ENCODE data around the gene MBD5.

The MBD5 gene

DNA sequence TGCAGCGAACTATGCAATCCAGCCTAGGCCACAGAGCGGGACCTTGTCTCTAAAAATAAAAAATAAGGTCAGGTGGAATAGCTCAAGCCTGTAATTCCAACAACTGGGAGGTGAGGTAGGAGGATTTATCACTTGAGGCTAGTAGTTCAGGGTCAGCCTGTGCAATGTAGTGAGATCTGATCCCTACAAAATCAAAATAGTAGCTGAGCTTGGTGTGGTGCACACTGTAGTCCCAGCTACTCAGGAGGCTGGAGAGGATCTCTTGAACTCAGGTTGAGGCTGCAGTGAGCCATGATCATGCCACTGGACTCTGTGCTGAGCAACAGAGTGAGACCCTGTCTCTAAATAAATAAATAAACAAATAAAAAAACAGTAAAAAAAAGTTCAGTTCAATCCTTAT is 5.7 kb downstream of the MBD5 start:
- no peak for DNase-seq

DNA sequence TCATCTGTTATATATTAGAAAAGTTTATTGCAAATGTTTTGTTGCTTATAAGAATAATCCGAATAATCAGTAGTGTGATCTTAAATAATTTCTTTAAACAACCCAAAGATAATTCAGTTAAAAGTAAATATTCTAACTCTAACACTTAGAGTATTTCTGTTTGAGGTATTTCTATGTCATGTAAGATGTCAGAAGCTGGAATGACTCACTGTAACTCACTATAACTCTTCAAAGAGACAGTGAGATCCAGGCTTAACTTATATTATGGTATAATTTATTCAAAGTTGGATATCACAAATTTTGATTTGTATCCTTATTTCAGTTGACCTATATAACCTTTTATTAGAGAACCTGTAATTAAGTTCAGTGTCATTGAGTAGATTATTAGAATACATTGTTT is 6.9 kb downstream of the MBD5 start:
- no peak for DNase-seq

- no peak for DNase-seq
Measured at GRCh38 chr2:148028781-148029180, 7.9 kb downstream of the MBD5 start.

DNA sequence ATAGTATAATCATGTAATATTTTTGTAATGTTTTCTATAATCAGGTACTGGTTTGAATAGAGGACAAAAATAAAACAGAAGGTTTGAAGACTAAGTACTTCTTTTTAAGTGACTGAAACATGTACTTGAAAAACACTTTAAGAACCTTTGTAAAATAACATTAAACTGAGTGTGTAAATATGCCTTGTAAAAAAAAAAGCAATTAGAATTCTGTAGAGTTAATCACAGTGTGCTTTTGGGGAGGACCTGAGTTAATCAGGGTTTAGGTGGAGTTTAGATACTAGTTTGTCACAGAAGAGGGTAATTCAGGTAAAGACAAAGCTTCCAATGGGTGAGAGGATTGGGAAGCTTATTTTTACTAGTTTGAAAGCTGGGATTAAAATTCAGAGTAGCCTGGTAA is 10.3 kb downstream of the MBD5 start:
- DNase-seq, result no peak

DNA sequence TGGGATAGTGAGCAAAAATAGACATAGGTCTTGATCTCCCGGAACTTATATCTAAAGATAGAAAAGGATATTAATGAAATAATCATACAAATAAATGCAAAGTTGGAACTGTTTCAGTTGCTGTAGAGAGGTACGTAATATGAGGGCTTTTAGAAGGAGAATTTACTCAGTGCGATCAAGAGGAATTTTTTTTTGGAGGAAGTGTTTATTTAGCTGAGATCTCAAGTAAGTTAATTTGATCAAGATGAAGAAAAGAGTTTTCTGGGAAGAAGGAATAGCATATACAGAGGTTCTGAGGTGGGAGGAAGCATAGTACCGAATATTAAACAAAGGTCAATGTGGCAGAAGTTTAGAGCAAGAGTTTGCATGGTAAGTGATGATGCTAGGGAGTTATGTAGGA is 11.3 kb downstream of the MBD5 start:
- DNase-seq, result no peak

GRCh38 chr2:148039783-148040182 is 18.9 kb downstream of the MBD5 start:
- DNase-seq, result no peak

- DNase-seq, result no peak
Measured at GRCh38 chr2:148042219-148042618, 21.3 kb downstream of the MBD5 start.

GRCh38 chr2:148044322-148044721 is 23.4 kb downstream of the MBD5 start:
- DNase-seq, result no peak

DNA sequence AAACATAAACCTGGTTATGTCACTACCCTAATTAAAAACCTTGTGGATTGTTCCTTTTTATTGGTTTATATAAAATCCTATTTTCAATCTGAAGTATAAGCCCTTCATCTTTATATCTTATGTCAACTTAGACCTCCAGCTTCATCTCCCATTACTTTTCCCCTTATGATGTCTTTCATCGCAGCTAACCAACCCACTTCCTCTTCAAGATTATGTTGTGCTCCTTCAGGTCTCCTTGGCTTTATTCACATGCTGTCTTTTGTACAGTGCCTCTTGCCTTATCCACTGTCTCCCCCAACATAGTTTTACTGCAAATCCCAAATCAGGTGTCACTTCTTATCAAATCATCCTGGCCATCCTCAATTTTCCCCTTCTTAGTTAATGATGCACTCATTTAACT is 25.9 kb downstream of the MBD5 start:
- no peak for DNase-seq

- no peak for DNase-seq
Measured at GRCh38 chr2:148048475-148049221, 27.8 kb downstream of the MBD5 start.

- DNase-seq, result no peak
Measured at GRCh38 chr2:148049284-148049683, 28.4 kb downstream of the MBD5 start.

GRCh38 chr2:148052687-148053086 is 31.8 kb downstream of the MBD5 start:
- no peak for DNase-seq

DNA sequence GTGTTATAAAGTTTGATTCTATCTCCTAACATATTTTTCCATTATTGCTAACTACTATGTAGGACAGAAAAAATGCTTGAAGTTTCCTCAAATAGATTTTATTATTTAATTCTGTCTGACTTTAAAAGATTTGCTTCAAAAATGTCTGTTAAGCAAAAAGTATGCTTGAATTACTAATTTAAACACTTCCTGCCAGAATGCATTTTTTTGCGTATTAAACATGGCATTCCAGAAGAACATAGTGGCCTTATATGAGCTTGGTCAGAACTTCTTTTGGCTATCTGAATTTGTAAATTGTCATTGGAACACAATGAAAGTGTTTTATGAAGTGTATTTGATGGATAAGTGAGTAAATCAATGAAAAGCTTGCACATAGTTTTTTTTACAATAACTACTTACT is 37.8 kb downstream of the MBD5 start:
- DNase-seq, result no peak

- DNase-seq, result no peak
Measured at GRCh38 chr2:148063633-148064032, 42.7 kb downstream of the MBD5 start.

DNA sequence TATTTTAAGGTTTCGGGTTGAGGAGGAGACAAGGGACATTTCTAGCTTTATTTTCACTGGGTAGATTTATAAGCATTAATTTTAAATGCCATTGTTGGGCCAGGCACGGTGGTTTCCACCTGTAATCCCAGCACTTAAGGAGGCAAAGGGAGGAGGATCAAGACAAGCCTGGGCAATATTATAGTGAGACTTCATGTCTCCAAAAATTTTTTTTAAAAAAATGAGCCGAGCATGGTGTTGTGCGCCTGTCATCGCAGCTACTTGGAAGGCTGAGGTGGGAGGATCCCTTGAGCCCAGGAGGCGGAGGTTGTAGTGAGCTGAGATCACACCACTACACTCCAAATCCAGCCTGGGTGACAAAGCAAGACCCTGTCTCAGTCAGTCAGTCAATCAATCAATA is 45.0 kb downstream of the MBD5 start:
- no peak for DNase-seq

DNA sequence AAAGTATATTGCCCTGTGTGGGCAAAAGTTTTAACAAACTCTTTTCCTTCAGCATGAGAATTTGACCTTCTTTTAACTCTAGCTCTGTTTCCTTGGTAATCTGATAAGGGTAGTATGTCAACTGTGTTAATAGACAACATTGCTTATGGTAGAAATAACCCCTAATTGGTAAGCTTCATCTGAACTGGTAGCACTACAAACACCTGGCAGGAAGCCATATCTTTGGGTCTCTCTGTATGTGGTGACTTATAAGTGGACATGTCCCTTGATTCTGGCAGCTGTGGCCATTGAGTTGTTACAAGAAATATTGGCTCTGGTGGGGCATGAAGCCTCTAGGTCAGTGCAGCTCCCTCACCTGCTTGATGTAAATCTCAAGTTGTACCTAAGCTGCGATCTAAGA is 46.9 kb downstream of the MBD5 start:
- no peak for DNase-seq

- DNase-seq, result no peak
Measured at GRCh38 chr2:148071351-148071750, 50.5 kb downstream of the MBD5 start.

- DNase-seq, result no peak
Measured at GRCh38 chr2:148096012-148096411, 75.1 kb downstream of the MBD5 start.

DNA sequence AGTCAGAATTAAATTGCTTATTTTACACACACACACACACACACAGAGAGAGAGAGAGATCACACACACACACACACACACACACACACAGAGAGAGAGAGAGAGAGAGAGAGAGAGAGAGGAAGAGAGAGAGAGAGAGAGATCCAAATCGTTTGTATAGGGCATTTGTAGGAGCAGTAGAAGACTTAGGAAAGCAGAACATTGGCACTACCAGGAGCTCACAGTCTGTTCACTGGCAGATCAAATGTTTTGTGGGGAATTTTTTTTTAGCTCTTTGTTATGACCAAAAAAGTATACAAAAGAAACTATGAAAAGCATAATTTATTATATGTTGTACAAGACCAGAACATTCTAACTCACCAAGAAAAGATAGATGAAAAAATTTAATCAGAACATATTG is 81.8 kb downstream of the MBD5 start:
- DNase-seq, result no peak

DNA sequence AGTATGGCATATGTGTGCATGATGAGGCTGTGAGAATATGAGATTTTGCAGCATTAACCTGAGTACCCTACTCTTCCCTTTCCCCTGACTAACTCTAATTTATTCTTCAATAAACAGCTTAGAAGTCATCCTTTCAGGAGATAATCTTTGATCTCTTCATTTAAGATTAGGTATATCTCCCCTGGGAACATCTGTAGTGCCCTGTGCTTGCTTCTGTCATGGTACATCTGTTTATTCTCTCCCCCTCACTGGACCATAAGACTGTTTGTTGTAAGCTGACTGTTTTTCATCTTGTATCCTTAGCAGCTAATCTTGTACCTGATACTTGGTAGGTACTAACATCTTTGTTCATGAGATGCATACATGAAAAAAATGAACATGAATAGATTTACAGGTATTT is 83.1 kb downstream of the MBD5 start:
- no peak for DNase-seq

DNA sequence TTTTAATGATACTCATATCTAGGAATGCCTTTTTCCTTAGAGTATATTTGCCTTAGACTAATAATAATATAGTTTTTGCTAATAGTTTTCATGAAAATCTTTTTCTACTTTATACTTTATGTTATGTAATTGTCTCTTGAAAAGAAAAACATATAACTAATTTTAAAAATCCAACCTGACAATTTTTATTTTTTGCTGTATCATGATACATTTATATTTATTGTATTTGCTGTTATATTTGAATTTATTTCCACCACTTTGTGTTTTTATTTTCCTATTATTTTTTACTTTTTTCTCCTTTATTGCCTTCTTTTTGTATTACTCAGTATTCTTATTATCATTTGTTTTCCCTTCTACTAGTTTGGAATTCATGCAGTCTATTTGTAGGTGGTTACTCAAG is 85.4 kb downstream of the MBD5 start:
- DNase-seq, result no peak

- no peak for DNase-seq
Measured at GRCh38 chr2:148108385-148108784, 87.5 kb downstream of the MBD5 start.

GRCh38 chr2:148110184-148110583 is 89.3 kb downstream of the MBD5 start:
- no peak for DNase-seq

- DNase-seq, result no peak
Measured at GRCh38 chr2:148122788-148123187, 101.9 kb downstream of the MBD5 start.

- no peak for DNase-seq
Measured at GRCh38 chr2:148124271-148124670, 103.4 kb downstream of the MBD5 start.

DNA sequence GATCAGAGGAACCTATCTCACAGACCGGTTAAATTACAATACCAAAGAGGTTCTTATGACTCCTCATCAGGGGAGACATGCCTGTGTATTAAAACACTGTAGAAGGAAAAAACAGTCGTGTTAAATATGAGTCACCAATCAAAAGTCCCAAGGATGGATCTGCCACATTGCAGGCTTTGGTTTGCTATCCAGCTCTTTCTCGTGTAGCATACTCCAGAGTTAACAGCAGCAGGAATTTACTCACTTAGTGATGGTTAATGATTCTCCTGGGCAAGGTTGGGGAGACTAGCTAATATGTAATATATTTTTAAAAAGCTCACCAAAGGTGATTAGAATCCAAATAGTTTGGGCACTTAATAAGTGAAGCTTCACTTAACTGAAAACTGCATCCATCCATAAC is 109.7 kb downstream of the MBD5 start:
- no peak for DNase-seq

All from activated CD4-positive, alpha-beta T cell treated with anti-CD3 and anti-CD28 coated beads for 4 hours (primary cell).